Pancreas (tissue), 10 donors: ENCODE results near the gene MTX3. TPM values are rescaled to one million over a fixed set of nuclear protein-coding genes. Genes with fewer than 3 reads are reported as not detected.

ENCODE experiments used
- ATAC-seq, 4 donors: fragments of 200-7000 bp; cut with Tn5 transposase; one replicate each; pipeline versions ENCODE4 v1.8.0 to v1.9.1; 2020; ENCODE audit warnings: mild to moderate bottlenecking in 4 of 4, moderate library complexity in 4 of 4
- DNase-seq, 6 donors: peaks; one replicate each; pipeline ENCODE4 v3.0.0-alpha.2; 2020
- FAIRE-seq: peaks from 2 replicates; lab custom pipeline; 2012; peaks lifted over from hg19 to GRCh38; lab: Jason Lieb, UNC
- H3K27ac ChIP-seq, 4 donors: fragments of 200-600 bp; sonication (generic); 1 replicate in 3 of 4; 2 replicates in 1 of 4; pipeline versions ENCODE4 v1.5.0 to v1.8.0; 2020
- H3K27me3 ChIP-seq, 4 donors: fragments of 200-600 bp; one replicate each; pipeline ENCODE4 v1.8.0; 2021
- H3K36me3 ChIP-seq, 3 donors: fragments of 200-600 bp; sonication (generic) in 1 of 3; one replicate each; pipeline versions ENCODE4 v1.5.0 to v1.8.0; 2020 to 2021
- H3K4me1 ChIP-seq, 3 donors: fragments of 200-600 bp; one replicate each; pipeline ENCODE4 v1.8.0; 2021
- H3K4me3 ChIP-seq, 4 donors: fragments of 200-600 bp; sonication (generic) in 2 of 4; one replicate each; pipeline versions ENCODE4 v1.5.0 to v1.8.0; 2020 to 2021
- H3K9me3 ChIP-seq, 4 donors: fragments of 200-600 bp; one replicate each; pipeline ENCODE4 v1.8.0; 2021
- CTCF ChIP-seq, 4 donors: fragments of 200-600 bp; sonication (generic) in 3 of 4; IDR thresholded peaks; one replicate each; pipeline versions ENCODE4 v1.5.0 to v1.8.0; 2021; ENCODE audit warnings: antibody characterized with exemption in 4 of 4
- WGBS, 2 donors: extraction: QIAGEN DNeasy Blood & Tissue Kit; methylation state at CpG; one replicate each; pipeline ENCODE4 v1.1.7; 2013; 5-methylcytosine and 5-hydroxymethylcytosine counted together
- intact Hi-C, 3 donors: fragments of 100-400 bp; cut with DNase I; formaldehyde crosslinking; loops; one replicate each; pipeline versions ENCODE4 v1.11.1 to v1.14.2; 2022
- polyA plus RNA-seq, 2 donors: library from polyadenylated mRNA; stranded (reverse); fragments of 200-250 nt; gene quantifications; one replicate each; pipeline ENCODE4 v1.2.3, GENCODE V29; 2013
- total RNA-seq, 6 donors: library from RNA; stranded (reverse); fragmentation: NEBNext Ultra II Directional in 4 of 6; extraction: Animal tissue kit (Norgen Biotek cat#: 25700) in 4 of 6; gene quantifications; one replicate each; pipeline versions ENCODE4 v1.2.1 to v1.2.4, GENCODE V29; 2021 to 2023
- donor health status: healthy with polysubstance abuse.
- donor health status: DM: no; HTN: no; CAD: no; lungs with moderate emphysema.
- donor health status: DM: no; HTN: no; CAD: no.
- donor health status: control.
- donor health status: control.
- donor health status: Bipolar disorder and iron deficiency.
- donor health status: DM: yes; HTN: yes; CAD: no.
- donor health status: DM: no; HTN: no; CAD: no.
- donor health status: DM: no; HTN: no; CAD: no.
- donor health status: DM: yes; HTN: yes; CAD: no.

MTX3 gene
- total and polyA plus RNA-seq, 8 donors = 2.8 to 8.9 (median 6.3) TPM

- H3K9me3 ChIP-seq = no peaks in the 10 kb centered on the region
- no peaks in the 10 kb centered on the region for H3K36me3 ChIP-seq
- peak overlapping the region in 2 of 4 donors; percentile 8 to 31 for H3K4me3 ChIP-seq
- no peaks in the 10 kb centered on the region for H3K4me1 ChIP-seq
- DNase-seq = no peak
- ATAC-seq = no peak
- TF ChIP-seq CTCF (IDR thresholded peaks at IDR 0.05) = no peak
- no peak for FAIRE-seq
- H3K27me3 ChIP-seq = peaks cover 0 to 39% (median 2%) of the 10 kb centered on the region in 4 donors
- 83 to 85% methylated on average over 7 of the region's 7 CpGs for WGBS, 2 donors
- intact Hi-C loops = no loop called here
- no peak overlapping the region for H3K27ac ChIP-seq
These were observed 44.8 kb upstream of the MTX3 start for GRCh38 chr5:80035839-80036238.

- ATAC-seq (peak in 2 of 4 donors; percentile 44 to 47), DNase-seq (peak in 3 of 6 donors; percentile 15 to 60 (median 45)), FAIRE-seq (no peak)
- 7 to 9% methylated on average over 51 to 76 of the region's 76 CpGs for WGBS, 2 donors
- peak within 1 kb of the TSS in 2 of 4 donors; percentile 8 to 31 for H3K4me3 ChIP-seq
- peaks cover 0 to 39% (median 2%) of the 10 kb centered on the region in 4 donors for H3K27me3 ChIP-seq
- no peaks in the 10 kb centered on the region for H3K9me3 ChIP-seq
- no peak for TF ChIP-seq CTCF (IDR thresholded peaks at IDR 0.05)
- H3K27ac ChIP-seq = no peak within 1 kb of the TSS
- no peaks in the 10 kb centered on the region for H3K36me3 ChIP-seq
- no peaks in the 10 kb centered on the region for H3K4me1 ChIP-seq
- intact Hi-C loops = no loop called here
These were observed 44.1 kb upstream of the MTX3 start, which contains the start of gene THBS4 for GRCh38 chr5:80034962-80035821. Gene THBS4, plus strand, starts transcription at chr5:80035348. Its CDS starts 190 bp downstream, at chr5:80035538.

- H3K4me1 ChIP-seq = no peaks in the 10 kb centered on the region
- H3K9me3 ChIP-seq = no peaks in the 10 kb centered on the region
- no peak overlapping the region for H3K27ac ChIP-seq
- intact Hi-C loops = no loop called here
- no peak for ATAC-seq
- no peaks in the 10 kb centered on the region for H3K36me3 ChIP-seq
- H3K27me3 ChIP-seq = peaks cover 0 to 39% (median 2%) of the 10 kb centered on the region in 4 donors
- 30 to 34% methylated on average over 8 of the region's 8 CpGs for WGBS, 2 donors
- TF ChIP-seq CTCF (IDR thresholded peaks at IDR 0.05) = no peak
- H3K4me3 ChIP-seq = peak overlapping the region in 1 of 4 donors; percentile 31
- DNase-seq = no peak
- no peak for FAIRE-seq
These were observed 43.5 kb upstream of the MTX3 start for GRCh38 chr5:80034559-80034958.

- Histone ChIP-seq H3K27ac (no peak overlapping the region), H3K9me3 (no peaks in the 10 kb centered on the region), H3K4me3 (no peak overlapping the region), H3K36me3 (no peaks in the 10 kb centered on the region), H3K4me1 (no peaks in the 10 kb centered on the region), H3K27me3 (peaks cover 0 to 39% (median 2%) of the 10 kb centered on the region in 4 donors)
- ATAC-seq = no peak
- TF ChIP-seq CTCF (IDR thresholded peaks at IDR 0.05) = no peak
- intact Hi-C loops = no loop called here
- DNase-seq = no peak
- no peak for FAIRE-seq
These were observed 42.5 kb upstream of the MTX3 start for GRCh38 chr5:80033513-80033912.

GRCh38 chr5:80031109-80031508 lies 40.0 kb upstream of the MTX3 start:
- 53 to 57% methylated on average over 1 of the region's 1 CpG for WGBS, 2 donors
- no peaks in the 10 kb centered on the region for H3K4me1 ChIP-seq
- no peak overlapping the region for H3K4me3 ChIP-seq
- TF ChIP-seq CTCF (IDR thresholded peaks at IDR 0.05) = no peak
- H3K36me3 ChIP-seq = no peaks in the 10 kb centered on the region
- ATAC-seq = no peak
- no peak for DNase-seq
- intact Hi-C loops = no loop called here
- H3K9me3 ChIP-seq = no peaks in the 10 kb centered on the region
- no peak overlapping the region for H3K27ac ChIP-seq
- FAIRE-seq = no peak
- peaks cover 0 to 27% (median 2%) of the 10 kb centered on the region in 4 donors for H3K27me3 ChIP-seq
